Esophagus (tissue), 2 donors: Measurements from ENCODE around the gene C1orf210. TPM values are rescaled to one million over a fixed set of nuclear protein-coding genes. Genes with fewer than 3 reads are reported as not detected.

Experiments used
- H3K27ac ChIP-seq, 2 donors: one replicate each; pipeline ENCODE4 v1.5.1; 2013; ENCODE audit warnings: low read depth in 2 of 2, mild to moderate bottlenecking in 2 of 2, inconsistent platforms in 1 of 2, low read length in 1 of 2, moderate library complexity in 1 of 2
- H3K27me3 ChIP-seq, 2 donors: one replicate each; pipeline ENCODE4 v1.6.1; 2013; ENCODE audit warnings: low read length in 2 of 2, control low read depth in 1 of 2, mild to moderate bottlenecking in 1 of 2; ENCODE audit not compliant: insufficient read depth in 2 of 2, control insufficient read depth in 1 of 2
- H3K36me3 ChIP-seq, 2 donors: one replicate each; pipeline ENCODE4 v1.6.1; 2013; ENCODE audit warnings: low read length in 1 of 2; ENCODE audit not compliant: control insufficient read depth in 2 of 2, insufficient read depth in 2 of 2
- H3K4me1 ChIP-seq, 2 donors: one replicate each; pipeline ENCODE4 v1.6.1; 2013; ENCODE audit warnings: low read length in 1 of 2; ENCODE audit not compliant: control insufficient read depth in 2 of 2, insufficient read depth in 2 of 2
- H3K4me3 ChIP-seq, 2 donors: one replicate each; pipeline ENCODE4 v1.5.1; 2013; ENCODE audit warnings: low read length in 2 of 2, mild to moderate bottlenecking in 2 of 2, low read depth in 1 of 2, moderate library complexity in 1 of 2
- H3K9me3 ChIP-seq, 2 donors: one replicate each; pipeline ENCODE4 v1.6.1; 2013; ENCODE audit warnings: mild to moderate bottlenecking in 2 of 2, low read depth in 1 of 2, low read length in 1 of 2, moderate library complexity in 1 of 2; ENCODE audit not compliant: control insufficient read depth in 2 of 2, insufficient read depth in 1 of 2
- WGBS, 2 donors: extraction: QIAGEN DNeasy Blood & Tissue Kit; methylation state at CpG; one replicate each; pipeline ENCODE4 v1.1.7; 2013; 5-methylcytosine and 5-hydroxymethylcytosine counted together
- polyA plus RNA-seq, 2 donors: library from polyadenylated mRNA; stranded (reverse); fragments of 200-250 nt; gene quantifications; one replicate each; pipeline ENCODE4 v1.2.3, GENCODE V29; 2013
- donor health status: healthy with polysubstance abuse.
- donor health status: Bipolar disorder and iron deficiency.

The C1orf210 gene
- polyA plus RNA-seq, 2 donors = 9.1 to 16.7 TPM

DNA sequence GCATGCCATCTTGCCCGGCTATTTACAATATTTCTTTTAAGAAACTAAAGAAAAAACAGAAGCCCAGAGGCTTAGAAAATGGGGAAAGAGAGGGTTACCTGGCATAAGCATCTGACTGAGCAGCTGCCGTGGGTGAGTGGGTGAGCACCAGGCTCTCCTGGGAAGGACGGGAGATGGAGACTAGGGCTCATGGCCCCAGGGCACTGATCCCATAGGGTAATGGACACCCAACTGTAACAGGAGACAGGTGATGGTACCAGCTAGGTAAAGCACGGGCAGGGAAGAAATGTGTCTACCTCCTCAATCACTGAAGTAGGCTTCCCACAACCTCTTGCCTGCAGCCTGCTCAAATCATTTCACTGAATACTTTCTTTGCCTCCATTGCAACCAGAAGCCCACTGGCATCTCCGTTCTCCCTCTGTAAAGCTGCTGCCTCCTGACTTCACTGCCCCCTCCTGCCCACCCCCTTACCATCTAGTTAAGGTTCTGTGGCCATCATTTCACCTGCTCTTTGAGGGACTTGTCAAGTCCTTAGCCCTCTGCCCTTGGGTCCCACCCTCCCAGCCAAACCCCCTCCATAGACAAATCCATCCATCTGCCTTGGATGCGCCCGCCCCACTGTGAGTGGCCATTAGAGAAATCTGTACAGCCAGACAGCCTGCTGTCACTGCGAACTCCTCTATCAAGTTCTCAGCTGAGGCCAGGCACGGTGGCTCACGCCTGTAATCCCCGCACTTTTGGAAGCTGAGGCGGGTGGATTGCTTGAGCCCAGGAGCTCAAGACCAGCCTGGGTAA is 9.4 kb downstream of the C1orf210 start:
- Histone ChIP-seq H3K36me3 (no peaks in the 10 kb centered on the region), H3K9me3 (no peaks in the 10 kb centered on the region), H3K27ac (no peak overlapping the region), H3K27me3 (no peaks in the 10 kb centered on the region), H3K4me3 (no peak overlapping the region), H3K4me1 (peaks cover 2 to 15% of the 10 kb centered on the region in 2 donors)
- WGBS, 2 donors = 75 to 77% methylated on average over 12 of the region's 12 CpGs

DNA sequence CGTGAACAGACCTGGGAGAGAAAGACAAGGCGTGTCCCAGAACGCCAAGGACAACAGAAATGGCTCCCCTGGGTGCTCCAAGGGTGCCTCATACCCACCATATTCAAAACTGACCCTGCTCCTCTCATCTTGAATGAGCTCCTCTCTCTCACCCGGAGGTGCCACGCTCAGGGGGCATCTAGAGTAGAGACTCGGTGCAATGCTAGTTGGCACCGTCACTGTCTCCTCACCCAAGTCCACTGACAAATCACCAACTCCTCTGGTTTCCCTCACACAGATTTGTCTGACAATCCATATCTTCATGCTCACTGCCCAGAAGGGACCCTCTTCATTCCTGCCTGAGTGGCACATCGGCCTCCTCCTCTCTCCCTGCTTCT is 10.6 kb downstream of the C1orf210 start:
- WGBS, 2 donors = 75 to 88% methylated on average over 8 of the region's 8 CpGs
- no peaks in the 10 kb centered on the region for H3K9me3 ChIP-seq

DNA sequence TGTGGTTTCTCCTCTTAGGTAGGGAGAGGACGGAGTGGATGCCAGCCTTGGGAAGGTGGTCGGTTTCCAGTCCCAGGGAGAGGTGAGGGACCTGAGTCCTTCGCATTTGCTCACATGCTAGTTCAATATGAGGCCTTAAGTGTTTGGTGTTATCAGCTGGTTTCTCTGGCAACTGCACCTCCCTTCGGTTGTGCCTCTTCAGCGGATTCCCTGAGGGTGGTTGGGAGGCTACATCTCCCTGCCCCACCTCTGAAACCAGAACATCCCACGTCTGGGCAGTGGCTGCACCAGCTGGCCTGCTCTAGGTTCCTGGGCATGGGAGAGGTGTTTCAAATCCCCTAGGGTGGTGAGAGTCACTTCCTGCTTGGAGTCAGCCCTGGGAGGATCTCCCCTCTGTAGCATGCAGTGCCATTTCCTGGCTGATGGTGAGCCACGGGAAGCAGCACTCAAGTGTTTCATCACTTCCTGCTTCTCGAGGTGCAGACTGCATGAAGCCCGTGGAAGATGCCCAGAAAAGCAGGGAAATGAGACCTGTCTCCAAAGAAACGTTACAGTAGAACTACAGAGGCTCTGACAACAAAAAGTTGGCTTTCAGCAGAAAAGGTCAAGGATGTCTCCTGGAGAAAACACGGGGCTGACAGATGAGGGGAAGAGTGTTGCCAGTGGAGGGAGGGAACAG is 11.1 kb downstream of the C1orf210 start:
- 44 to 49% methylated on average over 11 of the region's 11 CpGs for WGBS, 2 donors
- Histone ChIP-seq H3K27ac (peak overlapping the region; percentile 21 to 81), H3K9me3 (no peaks in the 10 kb centered on the region), H3K4me1 (peaks cover 5 to 19% of the 10 kb centered on the region in 2 donors), H3K36me3 (no peaks in the 10 kb centered on the region), H3K27me3 (no peaks in the 10 kb centered on the region), H3K4me3 (no peak overlapping the region)

More for the DNA sequence above, 10.6 kb downstream of the C1orf210 start:
- H3K27me3 ChIP-seq = no peaks in the 10 kb centered on the region
- peaks cover 5 to 19% of the 10 kb centered on the region in 2 donors for H3K4me1 ChIP-seq
- peak overlapping the region in 1 of 2 donors; percentile 81 for H3K27ac ChIP-seq
- no peak overlapping the region for H3K4me3 ChIP-seq
- no peaks in the 10 kb centered on the region for H3K36me3 ChIP-seq

DNA sequence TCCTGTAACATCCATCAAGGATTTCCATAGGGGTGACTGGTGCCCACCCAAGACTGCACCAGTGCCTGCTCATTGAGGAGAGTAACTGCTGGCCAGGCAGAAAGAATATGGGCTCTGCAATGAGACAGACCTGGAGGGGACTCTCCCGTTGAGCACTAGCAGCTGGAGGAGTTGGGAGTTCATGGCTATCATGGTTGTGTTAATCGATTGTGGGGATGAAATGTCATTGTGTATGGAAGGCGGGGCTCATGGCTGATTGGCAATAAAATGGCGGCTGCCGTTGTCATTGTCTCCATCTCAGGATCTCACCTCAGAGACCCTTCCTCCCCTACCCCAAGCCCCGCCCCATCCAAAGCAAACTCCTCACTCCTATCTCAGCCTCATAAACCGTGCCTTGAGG is 11.7 kb downstream of the C1orf210 start:
- Histone ChIP-seq H3K27ac (peak overlapping the region; percentile 21 to 81), H3K36me3 (no peaks in the 10 kb centered on the region), H3K4me3 (no peak overlapping the region), H3K4me1 (peaks cover 5 to 19% of the 10 kb centered on the region in 2 donors), H3K27me3 (no peaks in the 10 kb centered on the region), H3K9me3 (no peaks in the 10 kb centered on the region)
- WGBS, 2 donors = 93 to 94% methylated on average over 7 of the region's 7 CpGs

DNA sequence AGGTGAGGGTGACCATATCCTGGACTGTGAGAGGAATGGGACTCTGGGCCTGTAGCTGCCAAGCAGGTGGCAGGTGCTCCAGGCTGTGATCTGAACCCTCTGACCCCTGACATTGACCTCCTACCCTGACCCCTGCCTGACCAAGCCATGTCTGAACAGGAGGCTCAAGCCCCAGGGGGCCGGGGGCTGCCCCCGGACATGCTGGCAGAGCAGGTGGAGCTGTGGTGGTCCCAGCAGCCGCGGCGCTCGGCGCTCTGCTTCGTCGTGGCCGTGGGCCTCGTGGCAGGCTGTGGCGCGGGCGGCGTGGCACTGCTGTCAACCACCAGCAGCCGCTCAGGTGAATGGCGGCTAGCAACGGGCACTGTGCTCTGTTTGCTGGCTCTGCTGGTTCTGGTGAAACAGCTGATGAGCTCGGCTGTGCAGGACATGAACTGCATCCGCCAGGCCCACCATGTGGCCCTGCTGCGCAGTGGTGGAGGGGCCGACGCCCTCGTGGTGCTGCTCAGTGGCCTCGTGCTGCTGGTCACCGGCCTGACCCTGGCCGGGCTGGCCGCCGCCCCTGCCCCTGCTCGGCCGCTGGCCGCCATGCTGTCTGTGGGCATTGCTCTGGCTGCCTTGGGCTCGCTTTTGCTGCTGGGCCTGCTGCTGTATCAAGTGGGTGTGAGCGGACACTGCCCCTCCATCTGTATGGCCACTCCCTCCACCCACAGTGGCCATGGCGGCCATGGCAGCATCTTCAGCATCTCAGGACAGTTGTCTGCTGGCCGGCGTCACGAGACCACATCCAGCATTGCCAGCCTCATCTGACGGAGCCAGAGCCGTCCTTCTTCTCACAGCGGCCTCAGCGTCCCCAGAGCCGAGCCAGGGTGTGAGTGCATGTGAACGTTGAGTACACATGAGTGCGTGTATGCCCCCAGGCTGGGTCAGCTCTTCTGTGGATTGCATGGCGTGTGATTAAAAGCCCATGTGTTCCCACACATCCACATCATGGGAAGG is 12.5 kb downstream of the C1orf210 start:
- Histone ChIP-seq H3K36me3 (no peaks in the 10 kb centered on the region), H3K4me1 (peaks cover 5 to 19% of the 10 kb centered on the region in 2 donors), H3K27ac (no peak overlapping the region), H3K4me3 (no peak overlapping the region), H3K9me3 (no peaks in the 10 kb centered on the region), H3K27me3 (no peaks in the 10 kb centered on the region)
- 95 to 96% methylated on average over 46 of the region's 46 CpGs for WGBS, 2 donors

DNA sequence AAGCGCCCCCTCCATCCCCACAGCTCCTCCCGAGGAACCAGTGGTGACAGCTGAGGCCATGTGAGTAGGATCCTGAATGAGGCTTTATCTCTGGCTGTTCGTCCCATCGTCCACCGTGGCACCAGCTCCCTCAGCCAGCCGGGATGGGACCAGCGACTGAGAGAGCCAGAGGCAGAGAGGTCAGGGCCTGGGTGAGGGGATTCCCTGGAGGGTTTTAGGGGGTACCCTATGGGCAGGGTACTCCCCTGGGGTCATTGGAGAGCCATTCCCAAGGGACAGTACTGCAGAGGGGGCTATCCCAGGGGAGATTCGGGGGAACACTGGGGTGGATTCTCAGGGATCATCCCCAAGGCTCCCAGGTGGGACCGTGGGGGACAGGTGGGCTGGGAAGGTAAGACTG is 13.2 kb downstream of the C1orf210 start:
- Histone ChIP-seq H3K4me1 (peaks cover 5 to 19% of the 10 kb centered on the region in 2 donors), H3K27me3 (no peaks in the 10 kb centered on the region), H3K9me3 (no peaks in the 10 kb centered on the region), H3K36me3 (no peaks in the 10 kb centered on the region), H3K27ac (peak overlapping the region in 1 of 2 donors; percentile 55), H3K4me3 (no peak overlapping the region)
- 74 to 79% methylated on average over 9 of the region's 9 CpGs for WGBS, 2 donors

DNA sequence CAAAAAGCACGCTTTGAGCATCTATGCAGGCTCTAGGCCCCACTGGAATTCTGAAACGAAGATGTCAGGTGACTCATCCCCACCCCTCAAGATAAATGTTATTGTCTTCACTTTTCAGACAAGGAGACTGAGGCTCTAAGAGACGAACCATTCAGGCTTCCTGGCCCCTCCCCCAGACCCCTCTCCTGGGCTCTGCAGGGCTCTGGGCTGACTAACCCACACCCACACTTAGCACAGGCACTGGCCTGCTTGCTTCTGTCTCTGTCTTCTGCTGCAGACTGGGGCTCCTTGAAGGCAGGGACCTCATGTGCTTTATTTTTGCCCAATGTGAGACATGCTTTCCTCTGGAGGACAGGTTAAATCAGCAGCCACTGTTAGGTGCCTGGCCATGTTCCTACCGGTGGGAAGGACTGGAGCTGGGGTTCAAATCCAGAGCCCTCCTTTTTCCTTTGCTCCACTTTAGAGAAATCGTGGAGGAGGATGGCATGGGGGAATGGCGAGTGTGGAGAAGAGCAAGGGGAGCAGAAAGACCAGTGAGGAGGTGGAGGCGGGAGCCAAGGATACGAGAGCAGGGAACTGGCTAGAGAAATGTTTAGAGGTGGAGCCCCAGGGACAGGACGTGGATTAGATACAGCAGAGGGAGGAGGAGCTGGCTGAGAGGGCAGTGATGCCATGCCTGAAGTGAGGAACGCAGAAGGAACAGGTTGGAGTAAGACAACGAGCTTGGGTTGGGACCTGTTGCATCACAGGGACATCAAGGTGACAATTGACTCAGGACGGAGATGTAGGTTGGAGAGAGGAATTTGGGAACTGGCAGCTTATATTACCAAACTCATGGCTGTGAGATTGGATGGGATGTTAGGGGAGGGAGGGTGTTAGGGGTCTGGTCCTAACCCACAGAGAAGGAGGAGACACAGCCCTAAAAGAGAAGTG is 13.9 kb downstream of the C1orf210 start:
- H3K36me3 ChIP-seq = no peaks in the 10 kb centered on the region
- WGBS, 2 donors = 55 to 65% methylated on average over 12 of the region's 12 CpGs
- peaks cover 5 to 19% of the 10 kb centered on the region in 2 donors for H3K4me1 ChIP-seq
- H3K27me3 ChIP-seq = no peaks in the 10 kb centered on the region
- peak overlapping the region in 1 of 2 donors; percentile 37 for H3K4me3 ChIP-seq
- H3K9me3 ChIP-seq = no peaks in the 10 kb centered on the region
- H3K27ac ChIP-seq = peak overlapping the region in 1 of 2 donors; percentile 78

DNA sequence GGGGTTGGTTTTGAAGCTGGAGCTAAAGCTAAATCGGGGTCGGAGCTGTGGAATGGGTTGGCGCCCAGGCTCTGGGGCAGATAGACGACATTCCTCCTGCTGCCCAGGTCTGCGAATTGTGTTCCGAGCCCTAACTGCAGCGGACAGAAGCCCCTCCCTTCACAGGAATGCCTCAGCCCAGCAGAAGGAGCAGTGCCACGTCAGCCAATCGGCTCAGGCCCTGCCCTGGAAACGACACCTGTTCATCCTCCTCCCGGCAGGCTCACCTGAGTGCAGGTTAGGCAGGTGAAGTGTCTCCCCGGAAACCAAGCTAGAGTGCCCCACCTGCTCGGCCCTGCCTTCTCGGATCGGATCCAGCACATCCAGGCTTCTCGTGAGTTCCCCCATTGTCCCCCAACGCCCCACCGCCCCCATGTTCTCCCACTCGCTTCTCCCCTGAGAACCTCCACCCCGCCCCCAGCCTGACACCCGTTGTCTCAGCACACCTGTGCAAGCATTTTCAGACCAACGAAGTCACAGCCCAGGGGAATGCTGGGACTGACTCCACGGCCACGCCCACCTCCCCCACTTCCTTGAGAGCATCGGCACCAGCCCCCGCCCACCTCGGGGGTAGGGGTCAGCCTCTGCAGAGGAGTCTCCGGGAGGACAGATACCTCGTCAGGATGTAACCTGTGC is 14.8 kb downstream of the C1orf210 start:
- peaks cover 5 to 19% of the 10 kb centered on the region in 2 donors for H3K4me1 ChIP-seq
- H3K36me3 ChIP-seq = no peaks in the 10 kb centered on the region
- peak overlapping the region; percentile 17 to 37 for H3K4me3 ChIP-seq
- H3K27me3 ChIP-seq = no peaks in the 10 kb centered on the region
- 4 to 10% methylated on average over 26 to 29 of the region's 29 CpGs for WGBS, 2 donors
- H3K27ac ChIP-seq = peak overlapping the region; percentile 66 to 89
- H3K9me3 ChIP-seq = no peaks in the 10 kb centered on the region
